HG02852 (cell line): ENCODE measurements around the gene FADS6.
"Not testable (repeated sequence)": the region's sequence is repeated elsewhere in the genome, so short reads cannot be mapped to it uniquely, and the experiment has no call there.

ENCODE experiments used
- ATAC-seq: cut with Tn5 transposase; IDR thresholded peaks from one replicate; pipeline ENCODE4 v1.9.1; 2021; ENCODE audit warnings: mild to moderate bottlenecking, moderate library complexity; ENCODE audit not compliant: unreplicated experiment

The FADS6 gene

GRCh38 chr17:74921026-74921681 is 27.7 kb upstream of the FADS6 start:
- ATAC-seq, result no peak

GRCh38 chr17:74920642-74921025 is 27.2 kb upstream of the FADS6 start:
- ATAC-seq, result no peak

- ATAC-seq, result no peak
Observed at GRCh38 chr17:74920306-74920620, 26.8 kb upstream of the FADS6 start.

GRCh38 chr17:74919440-74920305 is 26.2 kb upstream of the FADS6 start:
- ATAC-seq, result no peak

GRCh38 chr17:74918906-74919305 is 25.5 kb upstream of the FADS6 start:
- ATAC-seq, result no peak

- no peak for ATAC-seq
Observed at GRCh38 chr17:74917430-74917829, 24.0 kb upstream of the FADS6 start.

GRCh38 chr17:74916851-74917199 is 23.4 kb upstream of the FADS6 start:
- ATAC-seq, result no peak

GRCh38 chr17:74916136-74916850 is 22.9 kb upstream of the FADS6 start:
- no peak for ATAC-seq

GRCh38 chr17:74911423-74911822 is 18.0 kb upstream of the FADS6 start:
- ATAC-seq, result not testable (repeated sequence)

GRCh38 chr17:74909097-74909496 is 15.7 kb upstream of the FADS6 start:
- not testable (repeated sequence) for ATAC-seq

- ATAC-seq, result no peak
Observed at GRCh38 chr17:74907012-74907411, 13.6 kb upstream of the FADS6 start.

GRCh38 chr17:74906214-74906793 is 12.9 kb upstream of the FADS6 start:
- ATAC-seq, result not testable (repeated sequence)

GRCh38 chr17:74904687-74905409 is 11.4 kb upstream of the FADS6 start:
- no peak for ATAC-seq

- no peak for ATAC-seq
Observed at GRCh38 chr17:74903671-74904070, 10.2 kb upstream of the FADS6 start.

GRCh38 chr17:74903034-74903433 is 9.6 kb upstream of the FADS6 start:
- no peak for ATAC-seq

GRCh38 chr17:74901353-74902135 is 8.1 kb upstream of the FADS6 start:
- ATAC-seq, result no peak

GRCh38 chr17:74900208-74900607 is 6.8 kb upstream of the FADS6 start:
- ATAC-seq, result no peak

- no peak for ATAC-seq
Observed at GRCh38 chr17:74898376-74898946, 5.0 kb upstream of the FADS6 start.

- no peak for ATAC-seq
Observed at GRCh38 chr17:74893936-74894671, 671 bp upstream of the FADS6 start.
